H1 (cell line): Measurements from ENCODE around the gene RAB40B. TPM values are rescaled to one million over a fixed set of nuclear protein-coding genes. Genes with fewer than 3 reads are reported as not detected.
A peak's percentile ranks its signal among the peaks of the same experiment; 100 is the strongest.

ENCODE experiments used
- BACH1 ChIP-seq: IDR thresholded peaks from 2 replicates; pipeline ENCODE4 v1.6.1; 2012; ENCODE audit warnings: low read length, improper control_type of control experiment
- CBX5 ChIP-seq: fragments of 300-800, 300-1000 bp; sonication (generic); IDR thresholded peaks from 2 replicates; pipeline ENCODE4 v1.7.1; 2016; ENCODE audit warnings: antibody characterized with exemption, low read length, low read depth
- CHD1 ChIP-seq: IDR thresholded peaks from 2 replicates; pipeline ENCODE4 v1.6.1; 2012; ENCODE audit warnings: low read depth, low read length, improper control_type of control experiment
- CHD2 ChIP-seq: IDR thresholded peaks from 2 replicates; pipeline ENCODE4 v1.6.1; 2012; ENCODE audit warnings: low read length, improper control_type of control experiment
- KDM4A ChIP-seq: IDR thresholded peaks from one replicate; pipeline ENCODE4 v1.7.1; 2012; ENCODE audit warnings: low read depth, mild to moderate bottlenecking, moderate library complexity, low read length, inconsistent platforms; ENCODE audit not compliant: severe bottlenecking
- RBBP5 ChIP-seq: IDR thresholded peaks from 2 replicates; pipeline ENCODE4 v1.7.1; 2012; ENCODE audit warnings: low read depth, mild to moderate bottlenecking, inconsistent platforms, low read length, moderate library complexity, borderline replicate concordance
- SUZ12 ChIP-seq: fragments of 200-600 bp; sonication (generic); IDR thresholded peaks from 2 replicates; pipeline ENCODE4 v1.6.1; 2012; ENCODE audit warnings: mild to moderate bottlenecking, inconsistent platforms, low read length, moderate library complexity, mixed read lengths
- TAF7 ChIP-seq: optimal IDR thresholded peaks from 2 replicates; pipeline ENCODE3; 2011; ENCODE audit warnings: low read depth, mild to moderate bottlenecking, inconsistent platforms, low read length, moderate library complexity, borderline replicate concordance
- YY1 ChIP-seq: IDR thresholded peaks from 2 replicates; pipeline ENCODE4 v1.6.1; 2011; ENCODE audit warnings: low read depth, mild to moderate bottlenecking, low read length
- polyA plus RNA-seq, 7 experiments: library from polyadenylated mRNA; depleted of rRNA in 3 of 7; stranded (reverse) in 5 of 7; unstranded in 2 of 7; fragments of >200 nt in 5 of 7; fragments of 200-250 nt in 2 of 7; gene quantifications; 1 replicate in 5 of 7; 2 replicates in 1 of 7; 4 replicates in 1 of 7; pipeline versions ENCODE4 v1.2.1 to v1.2.3, GENCODE V29; 2011 to 2013; ENCODE audit warnings: missing spikeins in 2 of 7, mixed read lengths in 2 of 7
- total RNA-seq: library from RNA; stranded (reverse); fragmentation: NEBNext Ultra II Directional; extraction: Animal tissue kit (Norgen Biotek cat#: 25700); gene quantifications from 2 replicates; pipeline ENCODE4 v1.2.1, GENCODE V29; 2021
- TF ChIP-seq, protein P1 (sequence below): IDR thresholded peaks from 2 replicates; pipeline ENCODE4 v1.6.1; 2012; ENCODE audit warnings: low read length, inconsistent platforms

The RAB40B gene
- total and polyA plus RNA-seq, 2 of the 8 experiments (the other 6 are each of a cell fraction or from before 2014, with no cell fraction given), result 3.1 to 4.6 TPM

DNA sequence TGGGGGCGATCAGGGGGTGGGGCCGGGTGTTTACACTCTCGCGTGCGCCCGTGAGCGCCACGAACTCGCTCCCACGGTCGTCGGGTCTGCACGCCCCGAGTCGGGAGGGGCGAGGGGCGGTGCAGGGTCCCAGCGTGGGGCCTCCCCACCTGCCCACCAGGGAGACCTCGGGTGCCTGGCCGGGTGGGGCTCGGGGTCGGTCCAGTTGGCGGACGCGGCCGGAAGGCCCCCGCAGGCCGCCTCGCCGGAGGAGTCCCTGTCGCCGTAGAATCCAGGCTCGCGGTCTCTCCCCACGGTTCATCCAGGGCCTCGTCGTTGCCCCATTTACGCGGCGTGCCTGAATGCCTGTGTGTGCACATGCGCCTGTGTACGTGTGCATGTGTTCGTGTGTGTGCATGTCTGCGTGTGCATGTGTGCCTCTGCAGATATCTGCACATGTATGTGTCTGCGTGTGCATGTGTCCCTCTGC lies 510 bp upstream of the RAB40B start (continued):
- TF ChIP-seq KDM4A, result peak; percentile 76
- TF ChIP-seq, protein P1, sequence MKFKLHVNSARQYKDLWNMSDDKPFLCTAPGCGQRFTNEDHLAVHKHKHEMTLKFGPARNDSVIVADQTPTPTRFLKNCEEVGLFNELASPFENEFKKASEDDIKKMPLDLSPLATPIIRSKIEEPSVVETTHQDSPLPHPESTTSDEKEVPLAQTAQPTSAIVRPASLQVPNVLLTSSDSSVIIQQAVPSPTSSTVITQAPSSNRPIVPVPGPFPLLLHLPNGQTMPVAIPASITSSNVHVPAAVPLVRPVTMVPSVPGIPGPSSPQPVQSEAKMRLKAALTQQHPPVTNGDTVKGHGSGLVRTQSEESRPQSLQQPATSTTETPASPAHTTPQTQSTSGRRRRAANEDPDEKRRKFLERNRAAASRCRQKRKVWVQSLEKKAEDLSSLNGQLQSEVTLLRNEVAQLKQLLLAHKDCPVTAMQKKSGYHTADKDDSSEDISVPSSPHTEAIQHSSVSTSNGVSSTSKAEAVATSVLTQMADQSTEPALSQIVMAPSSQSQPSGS, result no peak
- no peak for TF ChIP-seq CHD1
- TF ChIP-seq RBBP5, result no peak
- TF ChIP-seq BACH1, result peak; percentile 56; the same call in 1 of the 2 replicates
- no peak for TF ChIP-seq CBX5
- no peak for TF ChIP-seq TAF7
- no peak for TF ChIP-seq YY1
- no peak for TF ChIP-seq SUZ12
- no peak for TF ChIP-seq CHD2
